Stimulated activated naive CD8-positive, alpha-beta T cell treated with anti-CD3 and anti-CD28 coated beads, Interleukin-15, Interleukin-2, amounts not matched to agents 100 U/mL and 50 U/mL, for 24 hours (primary cell): ENCODE measurements around the gene APOL1.

Source experiments
- ATAC-seq: fragments of 150-1000 bp; cut with Tn5 transposase; one replicate; pipeline ENCODE4 v1.10.0; 2021
- DNase-seq: peaks from one replicate; pipeline ENCODE4 v3.0.0; 2021

APOL1 gene

DNA sequence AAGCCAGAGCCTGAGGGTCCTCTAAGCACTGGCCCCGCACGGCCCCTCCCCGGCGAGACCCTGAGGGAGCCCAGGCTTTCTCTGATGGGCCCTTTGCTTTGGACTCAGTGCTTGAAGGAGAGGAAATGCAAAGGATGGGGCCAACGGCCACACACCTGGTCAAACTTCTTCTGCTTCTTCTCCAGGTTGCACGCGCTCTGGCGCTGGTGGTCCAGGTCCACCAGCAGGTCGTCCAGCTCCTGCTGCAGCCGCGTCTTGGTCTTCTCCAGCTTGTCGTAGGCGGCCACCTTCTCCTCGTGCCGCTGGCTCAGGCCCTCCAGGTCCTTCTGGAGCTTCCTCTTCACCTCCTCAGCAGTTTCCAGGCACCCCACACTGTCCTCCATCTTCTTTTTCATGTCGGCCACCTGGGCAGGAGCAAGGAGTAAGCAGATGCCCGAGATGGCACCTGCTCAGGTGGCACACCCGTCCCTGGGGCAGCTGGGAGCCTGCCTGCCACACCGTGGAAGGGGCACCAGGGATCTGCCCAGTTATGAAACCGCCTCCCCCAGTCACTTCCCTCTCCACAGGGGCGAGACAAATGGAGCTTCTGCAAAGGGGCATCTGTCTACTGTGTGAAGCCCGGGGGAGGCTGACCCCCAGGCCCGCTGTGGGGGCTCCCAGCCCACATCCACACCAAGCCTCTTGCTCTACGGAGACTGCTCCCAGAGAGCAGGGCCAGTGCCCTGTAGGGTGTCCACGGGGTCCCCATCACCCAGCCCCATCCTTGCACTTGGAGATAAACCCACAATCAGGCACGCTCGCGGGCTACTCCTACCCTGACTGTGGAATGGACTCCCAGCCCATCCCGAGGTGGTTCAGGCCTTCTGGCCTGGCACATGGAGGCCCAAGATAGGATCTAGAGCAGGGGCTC lies 39.2 kb downstream of the APOL1 start:
- ATAC-seq (no peak), DNase-seq (no peak)

DNA sequence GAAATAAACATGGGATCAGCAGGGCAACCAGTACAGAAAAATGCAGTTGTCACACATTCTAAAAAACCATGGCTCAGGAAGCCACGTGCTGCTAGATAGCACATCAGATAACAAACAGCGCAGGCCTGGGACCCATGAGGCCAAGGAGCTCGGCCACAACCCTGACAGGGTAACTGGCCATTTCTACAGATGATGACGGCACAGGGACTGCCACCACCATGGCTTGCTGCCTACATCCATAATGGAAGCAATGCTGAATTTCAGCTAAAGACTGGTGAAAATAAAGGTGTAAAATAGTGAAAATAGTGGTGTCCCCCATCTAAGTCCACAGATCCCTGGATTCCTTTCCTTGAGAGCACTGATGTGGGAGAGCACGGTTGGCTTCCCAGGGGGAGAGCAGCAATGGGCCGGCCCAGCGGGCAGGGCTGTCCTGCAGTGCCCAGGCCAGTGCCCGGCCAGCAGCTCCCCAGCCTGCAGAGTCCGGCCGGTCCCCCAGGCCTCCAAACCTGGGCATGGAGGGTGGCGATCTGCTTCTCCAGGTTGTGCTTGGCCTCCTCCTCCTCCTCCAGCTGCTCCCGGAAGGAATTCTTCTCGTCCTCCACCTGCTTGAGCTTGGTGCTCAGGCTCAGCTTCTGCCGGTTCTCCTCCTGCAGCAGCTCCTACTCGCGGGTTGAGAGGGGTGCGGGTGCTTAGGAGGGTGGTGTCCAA lies 40.0 kb downstream of the APOL1 start:
- DNase-seq (no peak), ATAC-seq (no peak)

DNA sequence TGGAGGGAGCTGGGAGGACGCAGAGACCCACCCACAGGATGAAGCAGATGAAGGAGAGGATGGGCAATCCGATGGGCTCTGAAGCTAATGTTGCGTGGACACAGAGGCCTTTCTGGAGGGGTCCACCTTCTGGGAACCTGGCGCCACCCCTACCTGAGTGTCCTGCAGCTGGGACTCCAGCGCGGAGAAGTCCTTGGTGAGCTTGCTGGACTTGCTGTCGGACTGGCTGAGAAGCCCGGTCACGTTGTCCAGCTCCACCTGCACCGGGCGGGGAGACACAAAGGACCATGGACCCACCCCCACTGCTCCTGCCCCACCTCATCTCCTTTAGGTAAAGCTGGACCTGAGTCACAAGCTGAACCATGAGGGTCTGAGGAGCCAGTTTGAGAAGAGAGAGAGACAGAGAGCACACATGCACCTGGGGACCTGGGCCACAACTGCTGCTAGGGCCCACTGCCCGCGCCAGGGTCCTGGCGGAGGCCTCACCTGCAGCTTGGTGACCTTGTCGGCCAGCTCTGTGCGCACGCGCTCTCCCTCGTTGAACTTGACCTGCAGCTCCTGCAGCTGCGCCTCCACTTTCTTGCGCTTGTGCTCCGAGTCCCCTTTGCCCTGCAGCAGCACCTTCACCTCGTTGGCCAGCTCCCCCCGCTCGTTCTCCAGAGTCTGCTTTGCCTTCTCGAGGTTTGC lies 40.8 kb downstream of the APOL1 start:
- ATAC-seq = no peak

DNA sequence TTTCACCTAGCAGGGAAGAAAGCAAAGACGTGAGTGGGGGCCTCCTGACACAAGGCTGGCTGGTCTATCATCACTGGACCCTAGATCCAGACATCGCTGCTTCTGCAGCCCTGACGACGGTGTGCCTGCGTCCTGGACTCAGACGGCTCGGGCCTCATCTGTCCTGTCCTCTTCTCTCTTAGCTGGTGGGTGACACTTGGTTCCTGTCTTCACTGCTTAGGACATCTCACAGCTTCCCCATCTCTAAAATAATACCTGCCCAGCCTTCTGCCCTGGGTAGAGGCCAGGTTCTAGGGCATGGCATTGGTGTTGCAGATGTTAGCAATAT lies 41.3 kb downstream of the APOL1 start:
- ATAC-seq = no peak

More for the DNA sequence above, 40.8 kb downstream of the APOL1 start:
- no peak for DNase-seq

DNA sequence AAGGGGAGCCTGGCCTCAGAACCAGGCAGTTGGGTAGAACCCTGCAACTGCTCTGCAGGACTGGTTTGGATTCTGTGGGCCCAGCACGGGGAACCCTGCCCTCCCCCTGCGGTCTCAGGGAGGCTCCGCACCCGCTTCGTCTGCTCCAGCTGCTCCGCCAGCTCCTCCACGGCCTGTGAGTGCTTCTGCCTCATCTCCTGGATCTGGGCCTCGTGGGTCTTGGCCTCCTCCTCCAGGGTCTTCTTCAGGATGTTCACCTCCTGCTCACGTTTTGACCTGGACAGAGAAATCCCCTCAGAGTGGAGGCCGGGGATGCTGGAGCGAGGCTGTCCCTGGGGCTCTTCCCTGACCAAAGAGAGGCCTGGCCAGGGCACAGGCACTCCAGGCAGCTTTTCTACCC lies 41.9 kb downstream of the APOL1 start:
- no peak for ATAC-seq
- no peak for DNase-seq

More for the DNA sequence above, 41.3 kb downstream of the APOL1 start:
- DNase-seq = no peak

DNA sequence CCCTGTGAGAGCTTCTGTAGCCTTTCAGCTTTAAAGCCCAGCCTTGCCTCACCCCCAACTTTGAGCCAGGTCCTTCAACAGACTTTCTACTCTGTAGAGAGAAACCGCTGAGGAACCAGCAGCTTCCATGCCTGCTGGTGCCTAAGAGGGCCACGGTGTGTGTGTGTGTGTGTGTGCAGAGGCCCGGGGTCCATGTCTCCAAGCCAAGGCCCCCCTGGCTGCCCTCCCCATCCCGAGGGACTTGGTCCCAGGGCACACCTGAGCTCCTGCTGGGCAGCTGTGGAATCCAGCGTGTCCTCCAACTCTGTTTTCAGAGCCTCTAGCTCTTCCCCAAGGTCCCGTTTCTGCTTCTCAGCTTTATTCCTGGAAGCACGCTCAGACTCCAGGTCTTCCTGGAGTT lies 42.3 kb downstream of the APOL1 start:
- no peak for DNase-seq
- no peak for ATAC-seq

DNA sequence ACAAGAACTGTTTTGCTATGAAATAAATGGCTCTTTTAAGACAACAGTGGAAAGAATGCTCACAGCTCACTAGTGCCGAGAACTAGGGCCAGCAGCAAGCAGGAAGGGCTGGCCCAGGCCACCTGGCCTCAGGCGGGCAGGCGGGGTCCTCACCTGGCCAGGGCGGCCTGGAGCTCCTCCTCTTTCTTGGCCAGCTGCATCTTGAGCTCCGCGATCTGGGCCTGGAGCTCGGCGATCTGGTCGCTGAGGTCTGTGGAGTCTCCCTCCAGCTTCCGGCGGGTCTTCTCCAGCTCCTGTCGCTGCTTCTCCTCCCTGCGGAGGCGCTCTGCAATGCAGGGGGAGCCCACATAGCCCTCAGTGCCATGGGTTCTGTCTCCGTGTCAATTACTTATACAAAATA lies 43.8 kb downstream of the APOL1 start:
- no peak for DNase-seq
- no peak for ATAC-seq

DNA sequence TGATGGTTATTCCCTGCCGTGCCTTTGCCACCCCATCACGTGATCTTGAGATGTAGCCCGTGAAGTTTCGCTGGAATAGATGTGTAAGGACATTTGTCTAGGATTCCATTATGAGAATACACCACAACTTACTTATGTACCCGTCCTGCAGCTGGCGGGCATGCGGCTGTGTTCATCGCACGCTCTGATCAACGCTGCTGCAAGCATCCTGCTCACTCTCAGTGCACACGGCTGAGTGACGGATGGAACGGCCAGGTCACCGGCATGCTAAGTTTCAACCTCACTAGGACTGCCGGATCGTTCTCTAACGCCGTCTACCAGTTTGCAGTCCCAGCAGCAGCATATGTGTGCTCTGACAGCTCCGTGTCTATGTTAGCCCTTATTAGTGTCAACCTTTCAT lies 44.6 kb downstream of the APOL1 start:
- DNase-seq (no peak), ATAC-seq (no peak)

DNA sequence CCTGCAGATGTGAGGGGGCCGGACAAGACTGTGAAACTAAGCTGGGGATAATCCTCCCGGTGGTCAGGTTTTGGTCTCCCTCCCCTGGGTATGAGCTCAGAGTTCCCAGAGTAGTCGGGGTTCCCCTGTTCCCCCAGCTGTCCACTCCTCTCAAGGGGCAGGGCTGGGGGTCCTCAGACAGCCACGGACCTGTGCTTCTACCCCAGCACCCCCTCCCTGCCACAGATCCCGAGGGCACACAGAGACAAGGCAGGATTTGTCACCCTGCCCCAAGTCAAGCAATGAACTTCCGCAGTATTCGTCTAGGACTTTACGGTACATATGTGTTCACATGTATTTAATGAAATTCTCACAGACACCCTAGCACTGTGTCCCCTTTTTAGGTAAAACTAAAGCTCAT lies 45.2 kb downstream of the APOL1 start:
- DNase-seq (no peak), ATAC-seq (no peak)

DNA sequence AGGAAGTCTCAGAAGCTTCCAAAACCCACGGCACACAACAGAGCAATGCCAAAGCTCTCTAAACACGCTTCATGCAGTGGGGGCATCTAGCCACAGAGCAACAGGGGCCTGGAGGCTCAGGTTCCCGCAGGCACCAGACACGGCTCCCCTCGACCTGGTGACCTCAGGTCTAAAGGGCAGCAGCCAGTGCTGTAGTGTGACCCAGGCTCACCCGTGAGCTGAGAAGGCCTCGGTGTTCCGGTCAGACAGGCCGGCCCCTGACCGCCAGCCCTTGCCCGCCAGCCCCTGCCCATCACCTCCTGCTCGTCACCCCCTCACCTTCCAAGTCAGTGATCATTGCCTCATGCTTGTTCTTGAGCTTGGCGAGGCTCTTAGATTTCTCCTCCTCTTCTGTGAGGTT lies 45.7 kb downstream of the APOL1 start:
- ATAC-seq = no peak

DNA sequence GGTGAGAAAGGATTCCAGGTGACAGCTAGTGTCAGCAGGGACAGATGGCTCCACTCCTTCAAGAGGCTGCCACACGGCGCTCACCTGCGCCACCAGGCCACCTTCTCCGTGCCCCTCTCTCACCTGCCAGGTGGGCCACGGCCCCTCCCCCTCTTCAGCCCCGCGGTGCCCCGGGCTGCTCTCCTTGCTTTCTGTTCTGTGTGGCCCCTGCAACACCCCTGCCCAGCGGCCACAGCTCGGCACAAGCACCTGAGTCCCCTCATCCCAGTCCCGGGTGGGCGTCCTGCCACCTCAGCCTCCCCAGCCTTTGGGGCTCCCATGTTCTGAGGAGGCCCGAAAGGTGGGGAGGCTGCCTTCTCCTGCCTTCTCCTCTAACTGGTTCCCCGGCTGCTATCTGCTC lies 46.4 kb downstream of the APOL1 start:
- no peak for DNase-seq
- no peak for ATAC-seq

More for the DNA sequence above, 45.7 kb downstream of the APOL1 start:
- DNase-seq = no peak

DNA sequence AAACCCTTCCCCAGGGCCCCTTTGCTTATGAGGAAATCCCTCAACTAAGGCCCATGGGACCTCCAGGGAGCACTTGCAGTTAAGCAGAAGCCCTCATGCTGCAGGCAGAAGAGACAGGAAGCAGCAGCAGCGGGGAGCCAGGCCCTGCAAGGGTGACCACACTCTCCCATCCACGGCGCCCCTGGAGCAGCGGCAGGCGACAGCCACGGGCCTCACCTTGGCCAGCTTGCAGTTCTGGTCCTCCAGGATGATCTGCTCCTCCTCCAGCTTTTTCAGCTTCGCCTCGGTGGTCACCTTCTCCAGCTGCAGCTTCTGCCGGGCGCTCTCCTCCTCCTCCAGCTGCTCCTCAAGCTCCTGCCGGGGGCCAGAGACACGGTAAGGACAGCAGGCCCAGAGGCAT lies 47.0 kb downstream of the APOL1 start:
- no peak for ATAC-seq
- DNase-seq = no peak

DNA sequence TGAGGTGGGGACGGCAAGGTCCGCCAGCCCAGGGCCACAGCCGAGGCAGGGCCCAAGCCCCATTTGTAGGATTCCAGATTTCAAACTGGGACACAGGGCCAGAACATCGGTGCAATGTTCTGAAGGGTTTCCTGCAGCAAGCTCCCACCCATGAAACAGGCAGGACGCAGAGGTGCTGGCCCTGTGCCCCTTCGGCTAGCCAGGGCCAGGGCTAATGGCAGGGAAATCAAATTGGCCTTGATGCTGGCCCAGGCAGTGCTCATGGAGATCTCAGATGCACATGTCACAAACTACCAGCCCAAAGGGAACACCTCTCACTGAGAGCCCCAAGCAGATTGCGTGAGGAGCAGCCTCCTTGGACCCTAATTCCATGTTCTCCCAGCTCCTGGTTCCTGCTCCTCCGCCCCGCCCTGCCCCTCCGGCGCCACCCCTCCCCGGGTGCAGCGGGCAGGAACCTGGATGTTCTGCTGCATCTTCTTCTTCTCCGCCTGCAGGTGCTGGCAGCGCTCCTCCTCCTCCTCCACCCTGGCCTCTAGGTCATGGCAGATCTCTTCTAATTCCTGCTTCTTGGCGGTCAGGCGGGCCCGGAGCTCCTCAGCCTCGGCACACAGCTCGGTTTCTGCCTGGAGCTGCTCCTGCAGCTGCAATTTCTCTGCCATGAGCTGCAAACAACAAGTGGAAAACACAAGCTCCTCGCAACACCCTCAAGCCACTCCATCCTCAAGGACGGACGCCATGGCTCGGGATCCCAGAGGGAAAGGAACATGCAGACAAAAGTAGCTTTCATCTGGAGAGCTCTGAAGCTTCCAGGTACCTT lies 47.7 kb downstream of the APOL1 start:
- ATAC-seq (no peak), DNase-seq (no peak)

DNA sequence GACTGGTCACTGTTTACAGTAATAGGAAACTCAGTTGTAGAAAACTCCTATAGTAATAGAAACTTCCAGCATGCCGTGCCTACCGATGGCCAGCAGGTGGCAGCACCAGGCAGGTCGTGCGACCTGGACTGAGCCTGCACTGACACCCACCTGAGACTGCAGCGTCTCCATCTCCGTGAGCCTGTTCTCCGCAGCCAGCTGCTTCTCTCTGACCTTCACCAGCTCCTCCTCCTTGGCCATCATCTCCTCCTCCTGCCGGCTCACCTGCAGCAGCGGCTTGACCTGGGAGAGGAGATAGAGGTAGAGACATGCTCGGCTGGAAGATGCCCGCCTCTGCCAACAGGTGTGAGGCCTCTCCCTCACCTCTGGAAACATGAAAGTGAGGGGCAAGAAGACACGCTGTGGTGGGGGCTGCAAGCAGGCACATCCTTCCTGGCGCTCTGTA lies 48.5 kb downstream of the APOL1 start:
- ATAC-seq = peak; percentile 81

DNA sequence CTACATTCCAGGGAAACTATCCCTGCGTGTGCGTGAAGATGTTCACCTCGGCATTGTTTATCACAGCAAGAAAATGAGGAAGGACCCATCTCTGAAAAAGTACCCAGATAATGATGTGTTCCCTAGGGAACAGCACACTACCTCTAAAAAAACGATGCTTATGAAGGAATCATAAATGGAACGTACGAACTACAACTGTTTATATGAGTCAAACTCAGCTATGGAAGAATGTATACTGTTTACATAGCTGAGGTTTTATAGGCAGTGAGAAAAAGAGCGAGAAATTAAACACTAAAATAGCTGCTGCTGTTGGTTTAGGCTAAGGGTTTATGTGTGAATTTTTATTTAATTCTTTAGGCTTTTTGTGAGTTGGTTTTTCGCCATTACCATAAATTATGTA lies 48.9 kb downstream of the APOL1 start:
- DNase-seq (no peak), ATAC-seq (no peak)

More for the DNA sequence above, 48.5 kb downstream of the APOL1 start:
- DNase-seq = peak; percentile 85

DNA sequence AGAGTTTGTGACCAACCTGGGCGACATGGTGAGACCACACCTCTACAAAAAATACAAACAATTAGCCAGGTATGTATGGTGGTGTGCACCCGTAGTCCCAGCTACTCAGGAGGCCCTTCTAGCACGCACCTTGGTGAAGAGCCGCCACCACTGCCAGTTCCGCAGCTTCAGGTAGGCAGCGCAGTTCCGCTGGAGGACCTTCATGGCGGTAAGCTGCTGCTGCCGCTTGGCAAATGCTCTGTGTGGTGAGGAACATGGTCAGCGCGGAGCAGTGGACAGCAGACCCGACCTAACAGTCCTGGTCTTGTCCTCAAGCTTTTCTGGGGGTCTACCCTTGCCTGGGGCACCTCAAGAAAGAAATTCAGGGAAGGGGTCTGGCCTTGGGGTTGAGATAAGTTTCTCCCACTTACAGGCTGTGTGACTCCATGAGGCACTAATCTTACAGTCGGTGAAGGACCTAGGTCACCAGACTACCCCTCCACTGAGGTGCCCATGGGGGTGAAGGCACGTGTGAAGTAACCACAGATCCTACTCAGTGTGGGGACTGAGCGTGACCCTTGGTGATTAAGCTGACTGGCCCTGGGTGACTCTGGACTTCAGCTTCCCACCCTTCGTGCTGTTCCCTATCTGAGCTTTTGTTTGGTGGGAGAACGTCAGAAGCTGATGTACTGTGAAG lies 49.6 kb downstream of the APOL1 start:
- no peak for DNase-seq
- ATAC-seq = no peak

DNA sequence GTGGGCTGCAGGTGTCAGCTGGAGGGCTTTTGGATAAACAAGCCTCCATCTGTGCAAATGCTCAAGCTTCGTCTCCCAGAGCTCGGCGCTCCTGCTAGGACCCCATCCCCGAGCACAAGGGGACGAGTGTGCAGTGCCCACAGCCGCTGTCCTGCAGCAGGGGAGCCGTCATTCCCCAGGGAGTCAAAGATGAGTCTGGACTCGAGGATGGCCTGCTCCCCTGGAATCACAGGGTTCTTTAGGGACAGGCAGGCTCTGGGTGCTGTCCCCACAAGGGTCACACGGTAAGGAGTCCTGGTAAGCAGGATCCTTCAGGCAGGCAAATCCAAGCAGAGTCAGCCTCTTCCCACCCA lies 50.2 kb downstream of the APOL1 start:
- no peak for DNase-seq

DNA sequence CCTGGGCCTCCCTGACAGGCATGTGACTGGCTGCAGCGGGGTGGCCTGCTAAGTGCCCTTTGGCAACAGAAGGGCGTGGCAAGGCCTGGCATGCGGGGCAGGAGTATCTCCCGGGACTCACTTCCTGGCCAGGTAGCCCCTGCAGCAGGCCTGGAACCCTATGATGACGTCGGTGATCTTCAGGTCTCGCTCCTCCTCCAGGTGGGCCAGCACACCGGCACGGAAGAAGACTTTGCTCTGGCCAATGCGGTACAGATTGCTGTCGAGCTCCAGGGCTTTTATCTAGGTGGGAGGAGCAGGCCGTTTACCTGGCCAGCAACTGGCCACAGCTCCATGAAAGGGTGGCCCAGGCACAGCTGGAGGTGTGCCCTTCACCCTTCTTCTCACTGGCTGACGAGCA lies 50.9 kb downstream of the APOL1 start:
- no peak for ATAC-seq
- DNase-seq = no peak

More for the DNA sequence above, 50.2 kb downstream of the APOL1 start:
- ATAC-seq = no peak

DNA sequence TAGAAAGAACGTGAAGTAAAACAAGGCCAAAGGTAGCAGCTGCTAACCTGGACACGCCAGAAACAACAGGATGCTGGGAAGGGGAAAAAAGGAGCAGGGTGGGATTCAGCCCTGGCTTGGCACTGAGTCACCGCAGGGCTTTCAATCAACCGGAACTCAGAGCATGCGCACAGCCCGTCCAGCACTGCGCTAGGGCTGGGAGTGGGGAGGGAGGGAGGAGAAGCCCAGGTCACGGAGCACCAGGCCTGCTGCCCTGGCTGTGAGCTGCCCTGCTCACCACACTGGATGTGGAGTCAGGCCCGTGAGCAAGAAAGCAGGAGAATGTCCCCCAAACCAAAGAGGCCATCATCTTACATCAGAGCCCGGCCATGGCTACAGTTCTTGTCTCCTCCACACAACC lies 51.5 kb downstream of the APOL1 start:
- DNase-seq = no peak
- no peak for ATAC-seq

DNA sequence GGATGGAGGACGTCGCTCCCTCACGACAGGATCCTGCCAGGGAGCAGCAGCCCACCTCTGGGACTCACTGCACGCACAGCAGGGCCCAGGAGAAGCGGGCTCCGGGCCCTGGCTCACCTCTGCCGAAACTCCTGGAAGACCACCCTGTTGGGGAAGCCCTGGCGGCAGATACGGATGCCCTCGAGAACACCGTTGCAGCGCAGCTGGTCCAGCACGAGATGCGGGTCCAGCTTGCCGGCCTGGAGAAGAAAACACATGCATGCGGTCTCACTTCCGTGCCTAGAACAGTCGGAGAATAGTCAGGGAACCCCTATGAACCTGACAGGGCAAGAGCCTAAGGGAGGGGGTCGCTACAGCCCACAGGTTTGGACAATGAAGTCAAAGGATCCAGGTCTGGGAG lies 52.9 kb downstream of the APOL1 start:
- ATAC-seq = no peak
- DNase-seq = no peak

DNA sequence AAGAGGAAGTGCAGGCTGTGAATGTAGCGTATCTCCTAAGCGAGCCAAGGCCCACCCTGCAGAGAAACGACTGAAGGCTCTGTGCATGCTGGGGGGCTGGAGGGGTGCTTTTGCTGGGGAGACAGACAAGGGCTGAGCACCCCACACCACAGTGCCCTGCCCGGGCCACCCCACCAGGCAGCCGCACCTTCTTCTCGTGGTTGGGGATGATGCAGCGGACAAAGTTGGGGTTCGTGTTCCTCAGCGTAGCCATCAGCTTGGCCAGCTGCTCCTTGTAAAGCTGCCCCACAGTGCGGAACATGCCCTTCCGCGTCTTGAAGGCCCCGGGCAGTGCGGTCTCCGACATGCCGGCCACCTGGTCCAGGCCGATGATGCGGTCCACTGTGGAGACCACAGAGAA lies 53.3 kb downstream of the APOL1 start:
- DNase-seq = no peak
- no peak for ATAC-seq

DNA sequence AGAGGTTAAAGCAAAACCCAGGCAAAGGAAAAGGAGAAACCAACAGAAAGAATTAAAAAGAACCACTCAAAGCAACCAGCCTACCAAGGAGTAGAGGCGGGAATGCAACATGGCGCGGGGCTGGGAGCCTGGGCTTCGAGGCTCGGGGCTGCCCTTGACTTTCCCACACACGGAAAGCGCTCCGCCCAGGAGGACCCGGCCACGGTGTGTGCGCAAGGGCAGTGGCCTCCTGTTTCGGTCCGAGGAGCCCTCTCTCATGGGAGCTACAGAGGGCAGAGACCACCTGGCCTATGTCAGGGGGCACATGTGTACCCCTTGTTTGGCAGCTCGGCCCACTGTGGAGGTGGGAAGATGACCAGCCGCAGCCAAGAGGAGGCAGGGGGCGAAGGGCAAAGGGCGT lies 55.9 kb downstream of the APOL1 start:
- DNase-seq (no peak), ATAC-seq (no peak)
